ENCODE data around the gene OR2T12.

GRCh38 chr1:248277876-248278275 lies 25.3 kb downstream of the OR2T12 start, which contains the start of gene OR2T33:
- TF ChIP-seq YY1 (IDR thresholded peaks at IDR 0.05; ENCODE audit: extremely low read depth, insufficient replicate concordance, low read depth, low read length) (no peak), SRF (IDR thresholded peaks at IDR 0.05; ENCODE audit: low read depth) (no peak), EZH2phosphoT487 (IDR thresholded peaks at IDR 0.05; ENCODE audit: borderline replicate concordance) (no peak), SP1 (IDR thresholded peaks at IDR 0.05; ENCODE audit: low read depth) (no peak), POLR2AphosphoS5 (IDR thresholded peaks at IDR 0.05; ENCODE audit: low read depth, low read length) (no peak), CBX3 (IDR thresholded peaks at IDR 0.05; ENCODE audit: low read depth) (no peak), POLR2A (IDR thresholded peaks at IDR 0.05; ENCODE audit: borderline replicate concordance, extremely low read depth, insufficient read depth, insufficient read length) (no peak), EGR1 (IDR thresholded peaks at IDR 0.05; ENCODE audit: low read depth) (no peak), MAX (IDR thresholded peaks at IDR 0.05) (no peak), RAD21 (IDR thresholded peaks at IDR 0.05; ENCODE audit: low read depth) (no peak), REST (IDR thresholded peaks at IDR 0.05; ENCODE audit: low read depth) (no peak), CEBPB (IDR thresholded peaks at IDR 0.05; ENCODE audit: low read depth) (no peak), FOSL1 (IDR thresholded peaks at IDR 0.05; ENCODE audit: low read depth) (no peak)
- TF ChIP-seq, protein P1, sequence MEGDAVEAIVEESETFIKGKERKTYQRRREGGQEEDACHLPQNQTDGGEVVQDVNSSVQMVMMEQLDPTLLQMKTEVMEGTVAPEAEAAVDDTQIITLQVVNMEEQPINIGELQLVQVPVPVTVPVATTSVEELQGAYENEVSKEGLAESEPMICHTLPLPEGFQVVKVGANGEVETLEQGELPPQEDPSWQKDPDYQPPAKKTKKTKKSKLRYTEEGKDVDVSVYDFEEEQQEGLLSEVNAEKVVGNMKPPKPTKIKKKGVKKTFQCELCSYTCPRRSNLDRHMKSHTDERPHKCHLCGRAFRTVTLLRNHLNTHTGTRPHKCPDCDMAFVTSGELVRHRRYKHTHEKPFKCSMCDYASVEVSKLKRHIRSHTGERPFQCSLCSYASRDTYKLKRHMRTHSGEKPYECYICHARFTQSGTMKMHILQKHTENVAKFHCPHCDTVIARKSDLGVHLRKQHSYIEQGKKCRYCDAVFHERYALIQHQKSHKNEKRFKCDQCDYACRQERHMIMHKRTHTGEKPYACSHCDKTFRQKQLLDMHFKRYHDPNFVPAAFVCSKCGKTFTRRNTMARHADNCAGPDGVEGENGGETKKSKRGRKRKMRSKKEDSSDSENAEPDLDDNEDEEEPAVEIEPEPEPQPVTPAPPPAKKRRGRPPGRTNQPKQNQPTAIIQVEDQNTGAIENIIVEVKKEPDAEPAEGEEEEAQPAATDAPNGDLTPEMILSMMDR (IDR thresholded peaks at IDR 0.05 in 2 of 3, conservative IDR thresholded peaks at IDR 0.05 in 1 of 3; ENCODE audit: borderline replicate concordance in 1 of 3, insufficient read depth in 1 of 3, low read depth in 2 of 3, low read length in 2 of 3) = no peak

All from HCT116 (cell line).